HG03575 (cell line): Measurements from ENCODE around the gene STAC3.

Experiments
- ATAC-seq: cut with Tn5 transposase; IDR thresholded peaks from one replicate; pipeline ENCODE4 v1.9.1; 2021; ENCODE audit not compliant: unreplicated experiment, insufficient number of reproducible peaks, low FRiP score; ENCODE audit errors: extremely low read depth

The STAC3 gene

GRCh38 chr12:57258977-57259970 lies 8.3 kb upstream of the STAC3 start:
- no peak for ATAC-seq

DNA sequence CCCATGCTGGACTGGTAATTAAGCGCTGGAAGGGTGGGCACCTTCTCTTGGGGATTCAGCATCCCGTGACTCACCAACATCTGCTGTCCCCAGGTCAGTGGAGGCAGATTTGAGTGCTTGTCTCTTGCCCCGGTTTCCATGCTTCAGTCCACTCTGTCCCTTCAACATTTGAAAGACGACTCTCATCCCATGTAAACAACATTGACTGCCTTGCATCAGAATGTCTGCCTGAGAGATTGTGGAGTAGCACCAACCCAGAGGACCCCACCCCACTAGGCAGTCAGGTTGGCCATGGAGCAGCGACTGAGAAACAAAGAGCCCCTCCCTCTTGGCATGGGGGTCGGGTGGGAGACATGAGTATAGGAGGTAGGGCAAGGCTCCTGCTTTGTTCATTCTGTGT lies 4.9 kb upstream of the STAC3 start:
- no peak for ATAC-seq

GRCh38 chr12:57254506-57255280 lies 3.7 kb upstream of the STAC3 start:
- ATAC-seq, result no peak

GRCh38 chr12:57250541-57250940 lies 446 bp downstream of the STAC3 start:
- no peak for ATAC-seq

DNA sequence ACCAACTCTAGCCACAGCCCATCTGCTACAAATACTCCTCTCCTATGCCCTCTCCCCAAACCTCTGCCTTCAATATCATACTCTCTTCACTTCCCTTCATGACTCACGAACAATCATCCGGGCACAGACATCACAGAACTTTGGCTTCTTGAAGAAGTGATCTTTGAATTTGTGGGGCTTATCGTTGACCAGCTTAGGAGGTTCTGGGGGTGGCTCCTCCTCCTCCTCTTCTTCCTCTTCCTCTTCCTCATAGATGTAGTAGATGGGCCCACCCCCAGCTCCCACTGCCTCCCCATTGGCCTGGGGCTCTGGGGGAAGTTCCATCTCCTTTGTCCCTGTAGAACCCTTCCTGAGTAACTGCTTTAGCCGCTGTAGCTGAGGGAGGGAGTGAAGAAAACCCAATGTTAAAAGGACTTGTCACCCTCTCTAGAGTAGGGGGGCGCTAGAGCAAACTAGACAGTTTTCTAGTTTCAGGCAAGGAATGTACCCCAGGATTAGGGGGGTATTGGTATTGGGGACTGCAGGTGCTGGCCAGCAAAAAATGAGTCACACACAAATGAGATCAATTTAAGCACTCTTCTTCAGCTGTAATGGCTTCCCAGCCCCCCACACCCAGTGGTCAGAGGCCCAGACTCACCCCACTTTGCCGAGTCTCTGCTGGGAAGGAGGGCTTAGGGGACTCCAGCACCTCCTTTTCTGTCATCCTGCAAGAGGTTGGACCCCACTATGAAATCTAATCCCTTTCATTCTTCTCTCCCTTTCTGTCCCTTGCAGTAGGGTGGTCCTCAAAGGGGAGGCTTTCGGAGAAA lies 1.8 kb downstream of the STAC3 start:
- ATAC-seq, result no peak

DNA sequence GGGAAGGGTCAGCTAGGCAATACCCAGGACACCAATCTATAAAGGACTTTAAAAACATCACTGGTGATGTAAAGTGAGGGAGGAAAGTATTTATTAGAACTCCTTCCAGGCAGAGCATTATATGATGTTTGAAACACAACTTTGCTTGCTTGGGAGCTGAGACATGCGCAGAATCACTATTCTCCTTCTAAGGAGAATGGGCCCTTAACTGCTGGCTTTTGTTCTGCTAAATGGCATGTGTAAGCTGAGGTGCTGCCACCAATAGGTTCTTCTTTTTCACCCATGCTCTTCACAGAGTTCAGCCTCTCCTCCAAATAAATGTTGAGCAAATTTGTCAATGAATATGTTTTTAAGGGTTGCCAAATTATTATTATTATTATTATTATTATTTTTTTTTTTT lies 3.9 kb downstream of the STAC3 start:
- no peak for ATAC-seq

GRCh38 chr12:57244312-57244696 lies 6.7 kb downstream of the STAC3 start:
- ATAC-seq, result no peak

- ATAC-seq, result no peak
Measured at GRCh38 chr12:57243521-57244311, 7.3 kb downstream of the STAC3 start.

- no peak for ATAC-seq
Measured at GRCh38 chr12:57242691-57243454, 8.1 kb downstream of the STAC3 start.

DNA sequence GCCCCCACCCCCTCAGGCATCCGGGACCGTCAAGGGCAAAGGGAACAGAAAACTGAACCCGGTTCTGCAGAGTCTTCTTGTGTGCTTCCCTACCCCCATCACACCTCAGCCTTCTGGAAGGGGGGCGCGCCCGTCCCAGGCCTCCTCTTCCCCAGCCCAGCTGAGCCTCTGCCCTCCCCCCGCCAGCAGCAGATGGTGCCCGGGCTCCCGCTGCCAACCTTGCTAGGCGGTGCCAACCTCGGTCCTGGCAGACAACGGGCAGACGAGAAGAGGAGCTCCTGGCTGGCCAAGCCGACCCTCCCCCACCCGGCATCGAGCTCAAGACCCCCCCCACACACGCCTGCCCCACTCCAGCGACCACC lies 8.7 kb downstream of the STAC3 start:
- ATAC-seq, result no peak

DNA sequence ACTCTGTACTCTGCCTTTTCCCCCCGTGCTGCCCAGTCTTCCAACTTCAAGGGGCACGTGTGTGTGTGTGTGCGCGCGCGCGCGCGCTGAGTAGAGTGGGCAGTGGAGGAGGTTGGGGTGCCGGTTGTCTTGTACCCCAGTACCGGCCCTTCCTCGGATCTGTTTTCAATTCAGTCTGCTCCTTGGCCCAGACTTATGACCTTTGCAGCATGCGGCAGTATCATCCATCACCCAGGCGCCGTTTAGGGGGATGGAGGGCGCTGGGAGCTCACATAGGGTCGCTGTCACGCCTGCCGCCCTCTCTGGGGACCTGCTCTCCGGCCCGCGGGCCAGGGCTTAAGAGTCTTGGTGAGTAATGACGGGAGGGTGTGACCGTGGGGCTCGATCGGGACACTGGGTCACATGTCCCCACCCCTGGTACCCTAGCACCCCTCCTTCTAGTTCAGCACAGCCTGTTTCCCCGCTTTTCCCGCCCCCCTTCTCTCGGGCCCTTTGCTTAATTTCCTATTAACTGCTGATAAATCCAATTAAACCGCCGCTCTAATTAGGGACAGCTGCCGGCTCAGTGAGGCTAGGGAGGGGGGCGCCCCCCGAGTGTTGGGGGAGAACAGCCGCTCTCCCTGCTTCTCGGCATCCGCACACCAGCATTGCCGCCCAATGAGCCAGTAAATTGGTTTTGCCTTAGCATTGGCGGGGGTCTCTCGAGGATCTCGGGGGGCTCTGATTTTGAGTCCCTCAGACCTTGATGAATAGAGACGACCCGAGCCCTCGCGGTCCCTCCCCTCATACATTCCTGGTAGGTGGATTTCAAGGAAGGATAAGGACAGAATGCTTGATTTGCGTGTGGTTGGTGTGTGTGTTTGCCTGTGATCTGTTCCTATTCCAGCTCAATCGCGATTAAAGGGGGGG lies 9.3 kb downstream of the STAC3 start:
- no peak for ATAC-seq

DNA sequence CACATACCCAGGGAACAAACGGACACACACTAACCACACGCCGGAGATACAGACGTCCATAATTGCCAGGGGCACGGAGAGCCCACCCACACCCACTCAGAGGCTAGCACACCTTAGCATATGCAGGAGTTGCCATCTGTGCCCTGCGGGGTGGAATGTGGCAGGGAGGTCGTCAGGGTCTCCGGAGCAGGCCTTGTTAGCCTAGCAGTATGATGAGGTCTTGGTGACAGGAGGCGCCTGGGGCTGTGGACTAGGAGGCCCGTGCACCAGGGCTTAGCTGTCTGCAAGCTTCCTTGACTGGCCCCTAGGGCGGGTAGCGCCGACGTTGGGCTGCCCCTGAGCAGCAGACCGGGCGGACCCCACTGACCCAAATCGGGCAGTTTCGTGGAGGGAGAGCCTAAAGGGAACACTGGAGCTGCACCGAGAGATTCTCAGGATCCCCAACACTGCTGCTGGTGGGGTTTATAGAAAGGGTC lies 10.0 kb downstream of the STAC3 start:
- ATAC-seq, result no peak

DNA sequence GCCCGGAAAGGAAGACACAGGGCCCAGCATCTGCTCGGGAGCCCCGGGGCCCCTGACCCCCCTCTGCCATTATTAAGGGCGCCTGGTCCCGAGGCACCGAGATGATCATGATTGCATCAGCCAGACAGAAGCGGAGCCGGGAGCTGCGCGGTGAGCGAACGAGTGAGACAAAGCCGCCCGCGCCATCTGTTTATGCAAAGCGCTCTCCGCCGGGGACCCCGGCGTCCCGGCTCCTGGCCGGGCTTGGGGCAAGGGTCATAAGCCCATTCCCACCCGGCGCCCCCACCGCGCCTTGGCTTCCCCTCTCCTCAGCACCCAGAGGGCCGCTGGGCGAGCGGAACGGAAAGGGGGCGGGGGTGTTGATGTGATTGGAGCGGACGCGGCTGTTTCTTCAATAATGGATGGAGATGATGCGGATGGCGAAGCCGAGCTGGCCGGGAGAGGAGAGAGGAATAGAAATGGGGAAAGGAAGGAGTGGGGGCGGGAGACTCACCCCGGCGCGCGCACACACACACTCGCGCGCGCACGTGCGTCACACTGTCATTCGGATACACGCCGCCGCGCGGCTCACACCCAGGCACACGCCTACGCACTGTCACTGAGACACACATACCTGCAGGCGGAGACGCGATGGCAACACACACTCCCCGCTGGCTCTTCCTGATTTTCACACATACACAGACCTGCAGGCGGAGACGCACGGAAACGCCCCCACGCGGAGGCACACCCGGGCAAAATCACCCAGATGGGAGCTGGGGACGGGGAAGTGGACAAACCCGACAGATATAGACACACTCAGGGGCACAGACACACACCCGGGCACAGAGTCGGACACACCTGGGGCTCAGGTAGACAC lies 10.7 kb downstream of the STAC3 start:
- no peak for ATAC-seq

DNA sequence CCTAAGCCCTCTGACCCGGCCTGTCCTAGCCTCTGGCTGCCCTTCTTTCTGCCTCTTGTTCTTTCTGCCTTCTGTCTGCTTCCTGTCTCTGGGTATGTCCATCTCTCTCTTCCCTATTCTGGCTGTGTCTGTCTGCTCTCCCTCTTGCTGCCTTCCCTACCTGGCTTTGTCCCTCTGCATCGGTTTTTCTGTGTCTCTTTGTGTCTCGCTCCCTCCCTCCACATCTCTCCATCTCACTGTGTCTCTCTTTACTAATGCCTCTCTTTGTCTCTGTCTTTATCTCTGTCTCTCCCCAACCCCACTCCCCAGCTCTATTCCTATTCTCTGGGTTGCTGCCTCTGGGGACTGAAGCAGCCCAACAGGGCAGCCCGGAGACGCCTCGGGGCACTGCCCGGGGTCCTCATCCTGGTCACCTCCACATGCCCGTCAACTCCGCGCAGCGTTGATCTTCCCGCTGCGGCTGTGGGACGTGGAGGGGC lies 11.4 kb downstream of the STAC3 start:
- no peak for ATAC-seq

- no peak for ATAC-seq
Measured at GRCh38 chr12:57238854-57239554, 12.0 kb downstream of the STAC3 start.
